H1 (cell line): ENCODE measurements around the gene ANKDD1A. TPM values are rescaled to one million over a fixed set of nuclear protein-coding genes. Genes with fewer than 3 reads are reported as not detected.

Experiments
- BRCA1 ChIP-seq: IDR thresholded peaks from 2 replicates; pipeline ENCODE4 v1.6.1; 2012; ENCODE audit warnings: low read depth, low read length, improper control_type of control experiment
- CEBPB ChIP-seq: IDR thresholded peaks from 2 replicates; pipeline ENCODE4 v1.6.1; 2012; ENCODE audit warnings: low read depth, low read length
- CHD1 ChIP-seq: IDR thresholded peaks from 2 replicates; pipeline ENCODE4 v1.6.1; 2012; ENCODE audit warnings: low read depth, low read length, improper control_type of control experiment
- CHD7 ChIP-seq: fragments of 300-600 bp; sonication (generic); IDR thresholded peaks from 2 replicates; pipeline ENCODE4 v1.7.1; 2012; ENCODE audit warnings: low read length, moderate library complexity, mild to moderate bottlenecking, inconsistent platforms; ENCODE audit not compliant: insufficient replicate concordance
- HDAC6 ChIP-seq: IDR thresholded peaks from one replicate; pipeline ENCODE4 v1.7.1; 2012; ENCODE audit warnings: low read depth, mild to moderate bottlenecking, inconsistent platforms, low read length, moderate library complexity
- SAP30 ChIP-seq: fragments of 300-600 bp; sonication (generic); IDR thresholded peaks from 2 replicates; pipeline ENCODE4 v1.7.1; 2012; ENCODE audit warnings: low read length, moderate library complexity, mild to moderate bottlenecking, inconsistent platforms; ENCODE audit not compliant: insufficient read depth, insufficient replicate concordance
- SIX5 ChIP-seq: IDR thresholded peaks from 2 replicates; pipeline ENCODE4 v1.6.1; 2011; ENCODE audit warnings: mild to moderate bottlenecking, low read depth, low read length
- SP4 ChIP-seq: IDR thresholded peaks from 2 replicates; pipeline ENCODE4 v1.6.1; 2012; ENCODE audit warnings: low read length, inconsistent platforms
- TAF1 ChIP-seq: IDR thresholded peaks from 2 replicates; pipeline ENCODE4 v1.6.1; 2011; ENCODE audit warnings: mild to moderate bottlenecking, low read depth, low read length
- YY1 ChIP-seq: IDR thresholded peaks from 2 replicates; pipeline ENCODE4 v1.6.1; 2011; ENCODE audit warnings: low read depth, mild to moderate bottlenecking, low read length
- polyA plus RNA-seq, 7 experiments: library from polyadenylated mRNA; depleted of rRNA in 3 of 7; stranded (reverse) in 5 of 7; unstranded in 2 of 7; fragments of >200 nt in 5 of 7; fragments of 200-250 nt in 2 of 7; gene quantifications; 1 replicate in 5 of 7; 2 replicates in 1 of 7; 4 replicates in 1 of 7; pipeline versions ENCODE4 v1.2.1 to v1.2.3, GENCODE V29; 2011 to 2013; ENCODE audit warnings: missing spikeins in 2 of 7, mixed read lengths in 2 of 7
- total RNA-seq: library from RNA; stranded (reverse); fragmentation: NEBNext Ultra II Directional; extraction: Animal tissue kit (Norgen Biotek cat#: 25700); gene quantifications from 2 replicates; pipeline ENCODE4 v1.2.1, GENCODE V29; 2021

ANKDD1A gene
- total and polyA plus RNA-seq, 2 of the 8 experiments (the other 6 are each of a cell fraction or from before 2014, with no cell fraction given) = 4.1 to 5.0 TPM

- no peak for TF ChIP-seq CHD7
- TF ChIP-seq SAP30 = no peak
- no peak for TF ChIP-seq SIX5
- TF ChIP-seq SP4 = no peak
- no peak for TF ChIP-seq CHD1
- TF ChIP-seq BRCA1 = no peak
- TF ChIP-seq CEBPB = no peak
- TF ChIP-seq HDAC6 = no peak
- no peak for TF ChIP-seq YY1
- TF ChIP-seq TAF1 = no peak
Observed at GRCh38 chr15:64916365-64916764, 4.7 kb downstream of the ANKDD1A start (continued).
